GM19193 (cell line): ENCODE data around the gene SLC29A2.

Source experiments
- POLR2A ChIP-seq: IDR thresholded peaks from 4 replicates; pipeline ENCODE4 v1.6.1; 2011; ENCODE audit not compliant: insufficient read depth, insufficient read length; ENCODE audit errors: extremely low read depth

SLC29A2 gene

GRCh38 chr11:66339686-66340483, 31.7 kb downstream of the SLC29A2 start:
- no peak for TF ChIP-seq POLR2A

GRCh38 chr11:66339162-66339675, 32.3 kb downstream of the SLC29A2 start:
- TF ChIP-seq POLR2A, result no peak

GRCh38 chr11:66338276-66339161, 33.0 kb downstream of the SLC29A2 start:
- TF ChIP-seq POLR2A, result no peak

- no peak for TF ChIP-seq POLR2A
Observed at GRCh38 chr11:66337103-66337899, 34.3 kb downstream of the SLC29A2 start.

GRCh38 chr11:66336234-66337102, 35.1 kb downstream of the SLC29A2 start, which contains the start of gene RIN1:
Gene RIN1 (minus strand): TSS chr11:66336434. CDS start chr11:66336402, 32 bp downstream.
- TF ChIP-seq POLR2A, result peak; percentile 11

GRCh38 chr11:66335531-66336233, 35.9 kb downstream of the SLC29A2 start:
- TF ChIP-seq POLR2A, result no peak

- no peak for TF ChIP-seq POLR2A
Observed at GRCh38 chr11:66334605-66335442, 36.7 kb downstream of the SLC29A2 start.

GRCh38 chr11:66333896-66334604, 37.5 kb downstream of the SLC29A2 start:
- TF ChIP-seq POLR2A, result no peak

GRCh38 chr11:66333220-66333877, 38.2 kb downstream of the SLC29A2 start:
- no peak for TF ChIP-seq POLR2A

GRCh38 chr11:66332371-66333219, 39.0 kb downstream of the SLC29A2 start:
- no peak for TF ChIP-seq POLR2A
